K562 (cell line): ENCODE measurements around the gene CHCHD5. TPM values are rescaled to one million over a fixed set of nuclear protein-coding genes. Genes with fewer than 3 reads are reported as not detected.

ENCODE experiments used
- CCAR2 ChIP-seq: fragments of 200-400 bp; formaldehyde crosslinking; IDR thresholded peaks from 2 replicates; pipeline ENCODE4 v1.6.1; 2017; ENCODE audit warnings: mild to moderate bottlenecking, low read depth, low read length
- E2F5 ChIP-seq: sonication (generic); formaldehyde crosslinking; IDR thresholded peaks from 2 replicates; pipeline ENCODE4 v1.8.0; 2022; ENCODE audit warnings: mild to moderate bottlenecking, missing genetic modification reagents
- ETV1 ChIP-seq: fragments of 450-650 bp; conservative IDR thresholded peaks from 2 replicates; pipeline ENCODE4 v1.6.1; 2016; ENCODE audit warnings: missing genetic modification characterization, control low read depth, low read depth, missing compliant biosample characterization
- HCFC1 ChIP-seq: IDR thresholded peaks from 2 replicates; pipeline ENCODE4 v1.6.1; 2012; ENCODE audit warnings: low read depth, low read length, improper control_type of control experiment
- IRF2 ChIP-seq: sonication (generic); formaldehyde crosslinking; IDR thresholded peaks from 2 replicates; pipeline ENCODE4 v1.8.1; 2022; ENCODE audit warnings: mild to moderate bottlenecking, missing genetic modification reagents
- KDM5B ChIP-seq: fragments of 200-600 bp; sonication (generic); IDR thresholded peaks from 2 replicates; pipeline ENCODE4 v1.6.1; 2012; ENCODE audit warnings: low read depth, mild to moderate bottlenecking, moderate library complexity, low read length, control low read depth, inconsistent platforms; ENCODE audit not compliant: insufficient replicate concordance
- MEF2D ChIP-seq: conservative IDR thresholded peaks from 2 replicates; pipeline ENCODE4 v1.6.1; 2016; ENCODE audit warnings: low read depth, missing genetic modification characterization, missing compliant biosample characterization
- MIER1 ChIP-seq: fragments of 450-650 bp; IDR thresholded peaks from 2 replicates; pipeline ENCODE4 v1.6.1; 2016; ENCODE audit warnings: antibody characterized with exemption, mild to moderate bottlenecking, low read depth
- MTA1 ChIP-seq: fragments of 450-650 bp; IDR thresholded peaks from 2 replicates; pipeline ENCODE4 v1.6.1; 2017; ENCODE audit warnings: borderline replicate concordance
- MYNN ChIP-seq, 2 experiments: sonication (generic); formaldehyde crosslinking in 1 of 2; IDR thresholded peaks; 2 replicates each; pipeline versions ENCODE4 v1.5.0 to v1.6.1; 2016 to 2020; ENCODE audit warnings: antibody characterized with exemption in 1 of 2, missing genetic modification reagents in 1 of 2
- NCOR1 ChIP-seq: fragments of 450-650 bp; IDR thresholded peaks from 2 replicates; pipeline ENCODE4 v1.6.1; 2016; ENCODE audit warnings: mild to moderate bottlenecking, moderate library complexity
- NFIX ChIP-seq: fragments of 250-450 bp; sonication (Bioruptor Pico); IDR thresholded peaks from 2 replicates; pipeline ENCODE4 v1.4.0; 2020; ENCODE audit warnings: low read depth, mild to moderate bottlenecking, moderate library complexity
- NONO ChIP-seq, 2 experiments: fragments of 200-400 bp in 1 of 2; fragments of 450-650 bp in 1 of 2; formaldehyde crosslinking in 1 of 2; IDR thresholded peaks; 2 replicates each; pipeline ENCODE4 v1.6.1; 2017; ENCODE audit warnings: low read depth in 2 of 2, mild to moderate bottlenecking in 2 of 2, moderate library complexity in 2 of 2, low read length in 1 of 2
- PPARD ChIP-seq: fragments of 250-450 bp; sonication (Bioruptor Pico); IDR thresholded peaks from 2 replicates; pipeline ENCODE4 v1.8.0; 2022; ENCODE audit warnings: inconsistent platforms, mild to moderate bottlenecking, moderate library complexity
- RFX7 ChIP-seq: fragments of 250-450 bp; sonication (Bioruptor Pico); IDR thresholded peaks from 2 replicates; pipeline ENCODE4 v1.5.1; 2021; ENCODE audit warnings: mild to moderate bottlenecking
- RHOXF2B ChIP-seq: fragments of 250-450 bp; sonication (Bioruptor Pico); conservative IDR thresholded peaks from 2 replicates; pipeline ENCODE4 v1.5.1; 2021
- STAG1 ChIP-seq: sonication (generic); formaldehyde crosslinking; IDR thresholded peaks from 2 replicates; pipeline ENCODE4 v1.5.0; 2020; ENCODE audit warnings: missing genetic modification reagents, borderline replicate concordance
- YBX1 ChIP-seq: fragments of 450-650 bp; IDR thresholded peaks from 2 replicates; pipeline ENCODE4 v1.7.1; 2016; ENCODE audit warnings: mild to moderate bottlenecking
- YY1 ChIP-seq, 3 experiments: IDR thresholded peaks; 2 replicates each; pipeline ENCODE4 v1.6.1; 2011; ENCODE audit warnings: low read length in 2 of 3, mild to moderate bottlenecking in 2 of 3, moderate library complexity in 2 of 3, borderline replicate concordance in 1 of 3, control low read depth in 1 of 3, low read depth in 1 of 3; ENCODE audit not compliant: insufficient read depth in 3 of 3, insufficient replicate concordance in 2 of 3, control insufficient read depth in 1 of 3, insufficient read length in 1 of 3; ENCODE audit errors: extremely low read depth in 1 of 3
- ZBTB9 ChIP-seq: fragments of 450-650 bp; formaldehyde crosslinking; IDR thresholded peaks from 2 replicates; pipeline ENCODE4 v1.4.0; 2020; ENCODE audit warnings: mild to moderate bottlenecking, moderate library complexity
- ZNF41 ChIP-seq: fragments of 250-450 bp; sonication (Bioruptor Pico); conservative IDR thresholded peaks from 2 replicates; pipeline ENCODE4 v1.4.0; 2020; ENCODE audit warnings: mild to moderate bottlenecking
- ZNF436 ChIP-seq: fragments of 250-450, 450-650 bp; sonication (Bioruptor Pico); formaldehyde crosslinking; IDR thresholded peaks from 2 replicates; pipeline ENCODE4 v1.7.0; 2020; ENCODE audit warnings: mild to moderate bottlenecking
- ZNF445 ChIP-seq: fragments of 250-450 bp; sonication (Bioruptor Pico); IDR thresholded peaks from 2 replicates; pipeline ENCODE4 v1.4.0; 2020; ENCODE audit warnings: low read depth, mild to moderate bottlenecking, moderate library complexity
- polyA plus RNA-seq, 8 experiments: library from polyadenylated mRNA; depleted of rRNA in 4 of 8; stranded (reverse) in 5 of 8; unstranded in 3 of 8; fragments of >200 nt; fragmentation: Nextera tagmentation in 2 of 8; fragmentation: Illumina TruSeq in 1 of 8; extraction: Ambion mirVana in 2 of 8; extraction: Trizol in 1 of 8; gene quantifications; 2 replicates each; pipeline versions ENCODE4 v1.2.1 to v1.2.3, GENCODE V29; 2011 to 2014; ENCODE audit warnings: inconsistent platforms in 1 of 8, missing spikeins in 1 of 8
- total RNA-seq, 7 experiments: library from RNA; depleted of rRNA in 6 of 7; stranded (reverse); fragments of >200 nt in 6 of 7; fragmentation: Illumina TruSeq in 2 of 7; extraction: Trizol in 2 of 7; gene quantifications; 2 replicates each; pipeline versions ENCODE4 v1.2.1 to v1.2.3, GENCODE V29; 2011 to 2021; ENCODE audit warnings: low replicate concordance in 1 of 7
- TF ChIP-seq, protein P1 (sequence below): sonication (generic); formaldehyde crosslinking; IDR thresholded peaks from 2 replicates; pipeline ENCODE4 v1.4.0; 2020; ENCODE audit warnings: mild to moderate bottlenecking, missing genetic modification reagents
- TF ChIP-seq, protein P2 (sequence below): fragments of 250-450 bp; sonication (Bioruptor Pico); IDR thresholded peaks from 2 replicates; pipeline ENCODE4 v1.5.1; 2021; ENCODE audit warnings: mild to moderate bottlenecking

The CHCHD5 gene
- total and polyA plus RNA-seq, 9 of the 15 experiments (the other 6 are each of a cell fraction or from before 2014, with no cell fraction given) = 7.4 to 79.3 (median 33.4) TPM

DNA sequence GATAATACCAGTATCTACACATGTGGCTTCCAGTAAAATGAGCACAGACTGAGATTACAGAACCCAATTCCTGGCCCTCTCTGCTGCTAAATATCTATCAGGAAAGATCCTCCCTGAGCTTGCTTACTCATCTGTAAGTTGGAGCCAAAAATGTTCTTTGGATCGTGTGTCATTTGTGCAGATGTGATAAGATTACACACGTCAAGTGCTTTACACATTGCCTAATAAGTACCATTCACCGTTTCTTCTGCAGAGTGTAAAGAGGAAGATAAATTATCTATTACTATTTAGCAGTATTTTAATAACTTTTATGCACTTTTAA is 38.1 kb downstream of the CHCHD5 start (continued):
- TF ChIP-seq MIER1 (no peak), E2F5 (CRISPR knock-in tag) (no peak), ZNF445 (CRISPR knock-in tag) (no peak), YY1 (IDR thresholded peaks at IDR 0.05; ENCODE audit: borderline replicate concordance in 1 of 3, control insufficient read depth in 1 of 3, extremely low read depth in 1 of 3, insufficient read depth in 3 of 3, insufficient read length in 1 of 3, insufficient replicate concordance in 2 of 3, low read depth in 1 of 3, low read length in 2 of 3) (no peak), HCFC1 (no peak), NONO (IDR thresholded peaks at IDR 0.05; ENCODE audit: low read depth in 2 of 2, low read length in 1 of 2) (no peak), RFX7 (CRISPR knock-in tag) (no peak), IRF2 (no peak), YBX1 (no peak), CCAR2 (no peak), PPARD (CRISPR knock-in tag) (no peak), MYNN (IDR thresholded peaks at IDR 0.05) (0 out of 2 replicates have a peak, but pooled peaks have one; percentile 28), MYNN (CRISPR knock-in tag; IDR thresholded peaks at IDR 0.05) (no peak), ETV1 (tag) (no peak), ZBTB9 (no peak), ZNF41 (CRISPR knock-in tag) (no peak), STAG1 (no peak), NCOR1 (no peak), MTA1 (0 out of 2 replicates have a peak, but pooled peaks have one; percentile 43), RHOXF2B (CRISPR knock-in tag) (no peak), ZNF436 (CRISPR knock-in tag) (no peak), NFIX (CRISPR knock-in tag) (no peak), MEF2D (tag) (no peak), KDM5B (no peak)
- TF ChIP-seq, protein P1, sequence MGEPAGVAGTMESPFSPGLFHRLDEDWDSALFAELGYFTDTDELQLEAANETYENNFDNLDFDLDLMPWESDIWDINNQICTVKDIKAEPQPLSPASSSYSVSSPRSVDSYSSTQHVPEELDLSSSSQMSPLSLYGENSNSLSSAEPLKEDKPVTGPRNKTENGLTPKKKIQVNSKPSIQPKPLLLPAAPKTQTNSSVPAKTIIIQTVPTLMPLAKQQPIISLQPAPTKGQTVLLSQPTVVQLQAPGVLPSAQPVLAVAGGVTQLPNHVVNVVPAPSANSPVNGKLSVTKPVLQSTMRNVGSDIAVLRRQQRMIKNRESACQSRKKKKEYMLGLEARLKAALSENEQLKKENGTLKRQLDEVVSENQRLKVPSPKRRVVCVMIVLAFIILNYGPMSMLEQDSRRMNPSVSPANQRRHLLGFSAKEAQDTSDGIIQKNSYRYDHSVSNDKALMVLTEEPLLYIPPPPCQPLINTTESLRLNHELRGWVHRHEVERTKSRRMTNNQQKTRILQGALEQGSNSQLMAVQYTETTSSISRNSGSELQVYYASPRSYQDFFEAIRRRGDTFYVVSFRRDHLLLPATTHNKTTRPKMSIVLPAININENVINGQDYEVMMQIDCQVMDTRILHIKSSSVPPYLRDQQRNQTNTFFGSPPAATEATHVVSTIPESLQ = no peak
- TF ChIP-seq, protein P2, sequence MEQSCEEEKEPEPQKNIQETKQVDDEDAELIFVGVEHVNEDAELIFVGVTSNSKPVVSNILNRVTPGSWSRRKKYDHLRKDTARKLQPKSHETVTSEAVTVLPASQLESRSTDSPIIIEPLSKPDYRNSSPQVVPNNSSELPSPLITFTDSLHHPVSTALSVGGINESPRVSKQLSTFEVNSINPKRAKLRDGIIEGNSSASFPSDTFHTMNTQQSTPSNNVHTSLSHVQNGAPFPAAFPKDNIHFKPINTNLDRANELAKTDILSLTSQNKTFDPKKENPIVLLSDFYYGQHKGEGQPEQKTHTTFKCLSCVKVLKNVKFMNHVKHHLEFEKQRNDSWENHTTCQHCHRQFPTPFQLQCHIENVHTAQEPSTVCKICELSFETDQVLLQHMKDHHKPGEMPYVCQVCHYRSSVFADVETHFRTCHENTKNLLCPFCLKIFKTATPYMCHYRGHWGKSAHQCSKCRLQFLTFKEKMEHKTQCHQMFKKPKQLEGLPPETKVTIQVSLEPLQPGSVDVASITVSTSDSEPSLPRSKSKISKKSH (CRISPR knock-in tag) = no peak
